Tibial nerve (tissue), 4 donors: Measurements from ENCODE around the gene PDZD2. TPM values are rescaled to one million over a fixed set of nuclear protein-coding genes. Genes with fewer than 3 reads are reported as not detected.

ENCODE experiments used
- DNase-seq, 2 donors: peaks; one replicate each; pipeline ENCODE4 v3.0.0-alpha.2; 2019; ENCODE audit warnings: low spot score in 2 of 2
- H3K27ac ChIP-seq, 4 donors: fragments of 200-600 bp; sonication (generic) in 3 of 4; one replicate each; pipeline ENCODE4 v1.5.1; 2017 to 2019; ENCODE audit warnings: mild to moderate bottlenecking in 1 of 4
- H3K27me3 ChIP-seq, 2 donors: fragments of 200-600 bp; sonication (generic) in 1 of 2; one replicate each; pipeline versions ENCODE4 v1.5.1 to v1.6.0; 2017 to 2019
- H3K36me3 ChIP-seq, 3 donors: fragments of 200-600 bp; sonication (generic); one replicate each; pipeline ENCODE4 v1.5.1; 2018 to 2019
- H3K4me1 ChIP-seq, 4 donors: fragments of 200-600 bp; sonication (generic) in 3 of 4; one replicate each; pipeline ENCODE4 v1.5.1; 2017 to 2019
- H3K4me3 ChIP-seq, 4 donors: fragments of 200-600 bp; sonication (generic) in 3 of 4; one replicate each; pipeline ENCODE4 v1.5.1; 2017 to 2019; ENCODE audit warnings: mild to moderate bottlenecking in 1 of 4, moderate library complexity in 1 of 4
- H3K9me3 ChIP-seq, 4 donors: fragments of 200-600 bp; sonication (generic) in 3 of 4; one replicate each; pipeline ENCODE4 v1.5.1; 2017 to 2019
- CTCF ChIP-seq, 5 experiments: fragments of 200-600 bp in 3 of 5; fragments of 450-650 bp in 2 of 5; sonication (generic) in 3 of 5; IDR thresholded peaks; one replicate each; pipeline ENCODE4 v1.5.1; 2016 to 2019; ENCODE audit warnings: antibody characterized with exemption in 5 of 5, mild to moderate bottlenecking in 3 of 5, moderate library complexity in 2 of 5
- EP300 ChIP-seq, 2 donors: sonication (generic); formaldehyde crosslinking; IDR thresholded peaks; one replicate each; pipeline ENCODE4 v1.6.1; 2017; ENCODE audit warnings: antibody characterized with exemption in 2 of 2, mild to moderate bottlenecking in 1 of 2
- POLR2A ChIP-seq, 2 donors: fragments of 450-650 bp; IDR thresholded peaks; one replicate each; pipeline ENCODE4 v1.6.1; 2017; ENCODE audit warnings: antibody characterized with exemption in 2 of 2, mild to moderate bottlenecking in 2 of 2, moderate library complexity in 2 of 2
- WGBS, 2 donors: methylation state at CpG; one replicate each; pipeline ENCODE4 v1.1.5; 2018; 5-methylcytosine and 5-hydroxymethylcytosine counted together
- total RNA-seq, 4 donors: library from RNA; depleted of rRNA; stranded (reverse); fragments of >200 nt; gene quantifications; one replicate each; pipeline ENCODE4 v1.1.0, GENCODE V29; 2016

The PDZD2 gene
- total RNA-seq, 4 donors from 2014 or later, result 102 to 153 (median 117) TPM

GRCh38 chr5:32057187-32058096 is 418.5 kb downstream of the PDZD2 start:
- no peak overlapping the region for H3K4me3 ChIP-seq
- H3K9me3 ChIP-seq, result no peaks in the 10 kb centered on the region
- no peak for DNase-seq
- peak in 3 of 5 experiments; percentile 16 to 22 (median 21) for TF ChIP-seq CTCF (IDR thresholded peaks at IDR 0.05)
- no peak for TF ChIP-seq EP300 (IDR thresholded peaks at IDR 0.05)
- no peak for TF ChIP-seq POLR2A (IDR thresholded peaks at IDR 0.05)
- H3K36me3 ChIP-seq, result peaks cover 0 to 37% (median 0%) of the 10 kb centered on the region in 3 donors
- H3K27me3 ChIP-seq, result no peaks in the 10 kb centered on the region
- peak overlapping the region in 2 of 4 donors; percentile 58 to 77 for H3K27ac ChIP-seq
- H3K4me1 ChIP-seq, result peaks cover 0 to 35% (median 3%) of the 10 kb centered on the region in 4 donors
- 89 to 92% methylated on average over 12 of the region's 12 CpGs for WGBS, 2 donors

- 93 to 97% methylated on average over 4 of the region's 4 CpGs for WGBS, 2 donors
- no peak for DNase-seq
- H3K27ac ChIP-seq, result peak overlapping the region in 2 of 4 donors; percentile 1 to 77
- no peaks in the 10 kb centered on the region for H3K27me3 ChIP-seq
- peaks cover 0 to 37% (median 0%) of the 10 kb centered on the region in 3 donors for H3K36me3 ChIP-seq
- H3K4me3 ChIP-seq, result no peak overlapping the region
- H3K9me3 ChIP-seq, result no peaks in the 10 kb centered on the region
- peaks cover 0 to 35% (median 3%) of the 10 kb centered on the region in 4 donors for H3K4me1 ChIP-seq
- no peak for TF ChIP-seq EP300 (IDR thresholded peaks at IDR 0.05)
- no peak for TF ChIP-seq POLR2A (IDR thresholded peaks at IDR 0.05)
- TF ChIP-seq CTCF (IDR thresholded peaks at IDR 0.05), result no peak
Observed at GRCh38 chr5:32058101-32058500, 419.2 kb downstream of the PDZD2 start.

GRCh38 chr5:32058997-32059396 is 420.1 kb downstream of the PDZD2 start:
- Histone ChIP-seq H3K9me3 (no peaks in the 10 kb centered on the region), H3K36me3 (peaks cover 0 to 36% (median 0%) of the 10 kb centered on the region in 3 donors), H3K4me3 (no peak overlapping the region), H3K27ac (peak overlapping the region in 2 of 4 donors; percentile 66 to 77), H3K4me1 (peaks cover 0 to 35% (median 3%) of the 10 kb centered on the region in 4 donors), H3K27me3 (no peaks in the 10 kb centered on the region)
- DNase-seq, result no peak
- WGBS, 2 donors, result 90 to 94% methylated on average over 3 of the region's 3 CpGs
- TF ChIP-seq POLR2A (IDR thresholded peaks at IDR 0.05) (no peak), EP300 (IDR thresholded peaks at IDR 0.05) (no peak), CTCF (IDR thresholded peaks at IDR 0.05) (no peak)

GRCh38 chr5:32059761-32060530 is 421.0 kb downstream of the PDZD2 start:
- Histone ChIP-seq H3K27ac (peak overlapping the region in 3 of 4 donors; percentile 3 to 77 (median 66)), H3K4me3 (no peak overlapping the region), H3K9me3 (no peaks in the 10 kb centered on the region), H3K36me3 (peaks cover 0 to 31% (median 0%) of the 10 kb centered on the region in 3 donors), H3K27me3 (no peaks in the 10 kb centered on the region), H3K4me1 (peaks cover 0 to 35% (median 3%) of the 10 kb centered on the region in 4 donors)
- DNase-seq, result no peak
- 55% methylated on average over 4 of the region's 4 CpGs for WGBS, 2 donors
- peak; percentile 7 to 25 for TF ChIP-seq EP300 (IDR thresholded peaks at IDR 0.05)
- TF ChIP-seq POLR2A (IDR thresholded peaks at IDR 0.05), result no peak

- Histone ChIP-seq H3K36me3 (peaks cover 0 to 38% (median 0%) of the 10 kb centered on the region in 3 donors), H3K4me1 (peaks cover 0 to 32% (median 3%) of the 10 kb centered on the region in 4 donors), H3K4me3 (no peak overlapping the region), H3K9me3 (no peaks in the 10 kb centered on the region), H3K27ac (peak overlapping the region in 2 of 4 donors; percentile 66 to 77), H3K27me3 (no peaks in the 10 kb centered on the region)
- WGBS, 2 donors, result 82 to 89% methylated on average over 2 of the region's 2 CpGs
- TF ChIP-seq POLR2A (IDR thresholded peaks at IDR 0.05) (no peak), CTCF (IDR thresholded peaks at IDR 0.05) (no peak), EP300 (IDR thresholded peaks at IDR 0.05) (no peak)
- no peak for DNase-seq
Observed at GRCh38 chr5:32061236-32061635, 422.3 kb downstream of the PDZD2 start.
